Measurements from ENCODE around the gene KCNH6.

Gene KCNH6

DNA sequence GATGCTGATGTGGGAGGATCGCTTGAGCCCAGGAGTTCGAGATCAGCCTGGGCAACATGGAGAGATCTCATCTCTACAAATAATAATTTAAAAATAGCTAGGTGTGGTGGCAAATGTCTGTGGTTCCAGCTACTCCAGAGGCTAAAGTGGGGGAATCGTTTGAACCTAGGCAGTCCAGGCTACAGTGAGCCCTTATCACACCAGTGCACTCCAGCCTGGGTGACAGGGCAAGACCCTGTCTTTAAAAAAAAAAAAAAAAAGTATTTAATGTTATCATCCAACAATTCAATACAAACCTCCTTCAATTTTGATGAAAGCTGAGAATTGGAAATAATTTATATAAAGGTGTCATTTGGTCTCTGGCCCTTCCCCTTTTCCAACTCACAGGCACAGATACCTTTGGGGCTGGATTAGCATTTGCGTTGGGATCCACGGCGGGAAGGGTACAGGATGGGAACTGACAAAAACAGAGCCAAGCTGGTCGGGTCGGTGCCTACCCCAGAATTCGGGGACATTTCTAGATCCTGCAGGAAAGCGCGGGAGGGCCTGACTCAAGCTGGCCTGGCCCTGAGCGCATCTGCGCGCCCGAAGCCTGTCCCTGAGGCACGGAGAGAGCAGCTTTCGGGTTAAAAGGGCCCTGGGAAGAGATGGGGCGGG is 26.3 kb downstream of the KCNH6 start:
- DNase-seq: no peak

DNA sequence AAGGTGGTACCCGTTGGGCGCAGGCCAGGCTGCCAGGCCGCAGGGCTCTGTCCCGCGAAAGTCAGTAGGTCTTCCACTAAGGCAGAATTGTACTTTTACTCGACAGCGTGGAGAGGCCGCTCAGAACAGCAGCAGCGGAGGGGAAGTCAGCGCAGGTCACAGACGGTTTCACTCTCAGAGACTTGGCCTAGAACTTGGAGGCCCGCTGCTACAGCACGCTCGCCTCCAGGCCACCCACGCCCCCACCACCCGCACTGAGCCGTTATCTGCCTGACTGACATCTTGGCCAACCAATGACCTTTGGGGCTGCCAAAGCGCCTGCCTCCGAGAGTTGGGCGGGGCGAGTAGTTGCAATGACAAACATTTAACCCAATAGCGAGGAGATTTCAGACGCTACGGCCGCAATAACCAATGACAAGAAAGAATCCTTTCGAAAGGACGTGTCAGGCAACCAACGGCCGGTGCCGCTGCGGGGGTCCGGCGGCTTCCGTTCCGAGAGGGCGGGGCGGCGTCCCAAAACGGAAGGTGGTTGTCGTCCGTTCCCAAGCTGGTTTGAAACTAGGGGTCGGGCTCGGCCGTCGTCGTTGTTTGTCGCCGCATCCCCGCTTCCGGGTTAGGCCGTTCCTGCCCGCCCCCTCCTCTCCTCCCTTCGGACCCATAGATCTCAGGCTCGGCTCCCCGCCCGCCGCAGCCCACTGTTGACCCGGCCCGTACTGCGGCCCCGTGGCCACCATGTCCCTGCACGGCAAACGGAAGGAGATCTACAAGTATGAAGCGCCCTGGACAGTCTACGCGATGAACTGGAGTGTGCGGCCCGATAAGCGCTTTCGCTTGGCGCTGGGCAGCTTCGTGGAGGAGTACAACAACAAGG is 27.0 kb downstream of the KCNH6 start, which contains the start of gene DCAF7:
TSS of gene DCAF7 (plus strand) at position 532 of the 871 bp plus-strand sequence. CDS start at position 733, 201 bp downstream.
- peak within 1 kb of the TSS; percentile 97 to 98 for H3K4me3 Mint-ChIP-seq
- H3K4me1 Mint-ChIP-seq: peaks cover 35% of the 10 kb centered on the region
- H3K27ac Mint-ChIP-seq: peak within 1 kb of the TSS; percentile 98 to 99
- peak; percentile 98 for ATAC-seq
- H3K9me3 Mint-ChIP-seq: no peaks in the 10 kb centered on the region
- no peaks in the 10 kb centered on the region for H3K27me3 Mint-ChIP-seq
- DNase-seq: peak; percentile 100

More for the DNA sequence above, 26.3 kb downstream of the KCNH6 start:
- H3K4me1 Mint-ChIP-seq: peaks cover 28% of the 10 kb centered on the region
- peak overlapping the region; percentile 97 to 98 for H3K4me3 Mint-ChIP-seq
- H3K9me3 Mint-ChIP-seq: no peaks in the 10 kb centered on the region
- no peaks in the 10 kb centered on the region for H3K27me3 Mint-ChIP-seq
- H3K27ac Mint-ChIP-seq: peak overlapping the region; percentile 98 to 99
- peak; percentile 46 for ATAC-seq

DNA sequence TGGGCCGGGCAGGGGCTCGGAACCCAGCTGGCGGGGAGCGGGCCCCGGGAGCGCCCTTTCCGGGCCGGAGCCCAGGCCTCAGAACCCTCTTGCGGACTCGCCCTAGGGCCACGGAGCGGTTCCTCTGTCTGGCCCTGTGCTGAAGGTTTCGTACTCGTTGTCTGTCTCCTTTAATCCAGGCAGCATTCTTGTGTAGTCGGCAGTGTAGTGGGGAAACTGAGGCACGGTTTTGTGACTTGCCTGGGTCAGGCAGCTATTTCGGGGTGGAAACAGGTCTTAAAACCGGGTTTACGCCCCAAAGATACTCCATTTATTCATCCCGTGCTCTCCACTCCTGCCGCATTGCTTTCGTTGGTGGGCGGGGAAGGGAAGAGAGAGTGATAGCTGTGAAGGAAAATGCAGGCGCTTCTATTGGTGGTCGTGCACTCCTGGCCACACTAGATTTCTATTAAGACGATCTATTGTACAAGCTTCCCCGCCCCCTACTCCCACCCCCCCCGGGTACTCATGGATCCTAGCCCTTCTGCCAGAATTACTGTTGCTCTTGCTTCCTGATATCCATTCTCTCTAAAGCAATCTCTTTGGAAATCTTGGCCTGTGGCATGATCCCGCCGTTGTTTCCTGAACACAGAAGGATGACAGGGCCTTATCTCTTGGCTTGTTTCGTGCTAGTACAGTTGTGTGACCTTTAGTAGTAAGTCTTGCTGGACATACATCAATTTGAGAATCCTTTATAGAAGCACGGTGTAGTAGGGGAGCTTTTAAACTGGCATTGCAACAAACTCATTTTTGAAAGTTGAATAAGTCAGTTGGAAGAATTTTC is 27.9 kb downstream of the KCNH6 start:
- DNase-seq (no peak), ATAC-seq (peak; percentile 0)
- peak overlapping the region; percentile 98 to 99 for H3K27ac Mint-ChIP-seq
- peaks cover 44% of the 10 kb centered on the region for H3K4me1 Mint-ChIP-seq
- H3K27me3 Mint-ChIP-seq: no peaks in the 10 kb centered on the region
- H3K4me3 Mint-ChIP-seq: peak overlapping the region; percentile 97 to 98
- no peaks in the 10 kb centered on the region for H3K9me3 Mint-ChIP-seq

DNA sequence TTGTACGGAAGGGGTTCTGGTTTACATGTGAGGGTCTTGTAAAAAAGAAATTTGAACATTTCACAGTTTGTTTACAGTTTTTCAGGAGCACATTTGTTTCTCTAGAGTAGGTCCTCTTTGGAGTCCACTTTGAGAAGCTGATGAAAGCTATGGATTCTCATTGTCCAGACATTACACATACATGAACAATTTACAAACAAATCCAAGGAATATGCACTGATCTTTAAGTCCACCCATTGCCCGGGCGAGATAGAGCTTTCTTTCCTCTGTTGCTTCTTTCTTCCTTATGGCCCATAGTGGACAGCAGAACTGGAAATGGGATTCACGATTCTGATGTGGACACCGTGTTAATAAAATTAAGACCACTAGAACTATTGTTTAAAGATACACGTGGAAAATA is 29.1 kb downstream of the KCNH6 start:
- ATAC-seq (no peak), DNase-seq (no peak)
- Mint-ChIP-seq H3K4me1 (peaks cover 56% of the 10 kb centered on the region), H3K27ac (no peak overlapping the region), H3K27me3 (no peaks in the 10 kb centered on the region), H3K9me3 (peaks cover 0 to 5% of the 10 kb centered on the region in 2 donors), H3K4me3 (peak overlapping the region; percentile 97 to 98)

DNA sequence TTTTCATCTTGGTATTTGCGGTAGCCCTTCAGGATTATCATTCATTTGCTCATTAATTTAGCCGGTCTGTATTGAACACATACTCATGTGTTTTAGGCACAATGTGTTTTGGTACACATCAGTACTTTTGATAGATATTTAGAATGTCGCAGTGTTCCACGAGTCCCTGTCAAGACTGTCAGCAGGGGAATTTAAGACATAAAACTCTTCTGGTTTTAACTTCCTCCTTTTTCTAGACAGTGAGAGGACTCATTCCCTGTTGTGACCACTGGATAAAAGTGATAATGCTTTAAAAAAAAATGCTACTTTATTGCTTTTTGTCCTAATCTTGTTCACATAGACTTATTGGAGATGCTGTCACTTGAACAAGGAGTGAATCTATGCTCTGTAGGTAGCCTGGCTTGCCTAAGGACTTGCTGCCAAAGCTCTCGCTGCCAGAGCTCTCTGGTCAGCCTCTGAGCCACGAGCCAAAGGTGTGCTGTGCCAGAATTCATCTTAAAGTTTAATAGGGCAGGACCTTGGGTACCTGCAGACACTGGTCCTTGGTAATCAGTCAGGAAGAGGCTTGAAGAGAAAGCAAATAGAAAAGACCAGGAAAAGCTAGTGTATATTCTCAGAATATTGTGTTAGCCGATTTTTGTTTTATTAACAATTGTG is 32.5 kb downstream of the KCNH6 start:
- Mint-ChIP-seq H3K4me3 (peak overlapping the region in 1 of 2 donors; percentile 48), H3K4me1 (peaks cover 71% of the 10 kb centered on the region), H3K9me3 (peaks cover 0 to 7% of the 10 kb centered on the region in 2 donors), H3K27me3 (no peaks in the 10 kb centered on the region), H3K27ac (peak overlapping the region in 1 of 2 donors; percentile 54)
- no peak for DNase-seq
- no peak for ATAC-seq

DNA sequence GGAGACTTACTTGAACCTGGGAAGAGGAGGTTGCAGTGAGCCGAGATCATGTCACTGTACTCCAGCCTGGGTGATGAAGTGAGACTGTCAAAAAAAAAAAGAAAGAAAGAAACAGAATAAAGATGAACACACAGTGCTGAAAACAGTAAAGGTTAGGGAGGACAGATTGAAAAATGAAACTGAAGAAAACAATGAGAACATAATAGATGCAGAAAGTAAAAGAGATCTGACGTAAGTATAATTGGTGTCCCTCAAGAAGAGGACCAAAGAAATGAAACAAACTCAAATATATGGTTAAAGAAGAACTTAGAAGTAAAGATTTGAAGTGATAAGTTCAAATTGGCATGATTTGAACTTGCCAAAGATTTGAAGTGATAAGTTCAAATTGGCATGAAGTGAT is 34.3 kb downstream of the KCNH6 start:
- no peak for ATAC-seq
- no peak overlapping the region for H3K27ac Mint-ChIP-seq
- H3K4me3 Mint-ChIP-seq: no peak overlapping the region
- peaks cover 0 to 7% of the 10 kb centered on the region in 2 donors for H3K9me3 Mint-ChIP-seq
- H3K4me1 Mint-ChIP-seq: peaks cover 76% of the 10 kb centered on the region
- H3K27me3 Mint-ChIP-seq: no peaks in the 10 kb centered on the region
- no peak for DNase-seq

DNA sequence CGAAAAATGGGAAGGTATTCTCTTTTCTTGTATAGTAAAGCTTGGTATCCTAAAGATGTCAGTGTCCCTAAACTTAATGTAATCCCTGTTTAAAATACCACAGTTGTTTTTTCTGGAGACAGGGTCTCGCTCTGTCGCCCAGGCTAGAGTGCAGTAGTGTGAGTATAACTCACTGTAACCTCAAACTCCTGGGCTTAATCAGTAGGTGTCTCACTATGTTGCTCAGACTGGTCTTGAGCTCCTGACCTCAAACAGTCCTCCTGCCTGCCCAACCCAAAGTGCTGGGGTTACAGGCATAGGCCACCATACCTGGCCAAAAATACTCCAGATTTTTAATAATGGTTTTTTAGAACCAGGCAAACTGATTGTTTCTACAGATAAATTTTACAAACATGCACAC is 35.3 kb downstream of the KCNH6 start:
- Mint-ChIP-seq H3K27ac (peak overlapping the region in 1 of 2 donors; percentile 54), H3K4me1 (peaks cover 70% of the 10 kb centered on the region), H3K27me3 (no peaks in the 10 kb centered on the region), H3K9me3 (peaks cover 0 to 7% of the 10 kb centered on the region in 2 donors), H3K4me3 (no peak overlapping the region)
- ATAC-seq (no peak), DNase-seq (no peak)

DNA sequence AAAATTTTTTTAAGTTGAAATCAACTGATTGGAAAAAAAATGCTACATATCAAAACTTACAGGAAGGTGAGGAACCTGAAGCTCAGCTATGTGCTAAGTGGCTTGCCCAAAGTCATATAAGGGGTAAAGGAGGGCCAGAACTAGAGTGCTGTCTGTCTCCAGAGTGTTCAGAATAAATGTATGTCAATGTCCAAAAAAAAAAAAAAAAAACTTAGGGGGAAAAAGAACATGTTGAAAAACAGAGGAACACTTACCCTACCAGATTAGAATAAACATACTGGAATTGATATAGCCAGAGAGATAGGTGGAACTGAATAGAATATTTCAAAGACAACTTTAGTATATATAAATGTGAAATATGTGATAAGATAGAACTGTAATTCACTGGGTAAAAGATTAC is 38.7 kb downstream of the KCNH6 start:
- H3K4me3 Mint-ChIP-seq: no peak overlapping the region
- no peak overlapping the region for H3K27ac Mint-ChIP-seq
- peaks cover 0 to 6% of the 10 kb centered on the region in 2 donors for H3K9me3 Mint-ChIP-seq
- H3K27me3 Mint-ChIP-seq: no peaks in the 10 kb centered on the region
- ATAC-seq (no peak), DNase-seq (no peak)
- peaks cover 48% of the 10 kb centered on the region for H3K4me1 Mint-ChIP-seq

DNA sequence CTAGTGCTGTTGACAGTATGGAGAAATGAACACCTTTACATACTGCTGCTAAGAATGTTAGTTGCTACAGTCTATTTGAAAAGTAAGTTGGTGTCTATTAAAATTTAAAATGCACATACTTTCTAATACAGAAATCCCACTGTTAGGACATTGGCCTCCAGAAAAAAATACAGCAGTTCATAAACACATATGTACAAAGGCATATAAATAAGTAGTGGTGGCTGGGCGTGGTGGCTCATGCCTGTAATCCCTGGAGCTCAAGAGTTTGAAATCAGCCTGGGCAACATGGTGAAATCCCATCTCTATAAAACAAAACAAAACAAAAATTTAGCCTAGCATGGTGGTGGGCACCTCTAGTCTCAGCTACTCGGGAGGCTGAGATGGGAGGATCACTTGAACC is 40.2 kb downstream of the KCNH6 start:
- no peaks in the 10 kb centered on the region for H3K9me3 Mint-ChIP-seq
- ATAC-seq: no peak
- H3K4me1 Mint-ChIP-seq: peaks cover 42% of the 10 kb centered on the region
- DNase-seq: no peak
- no peak overlapping the region for H3K4me3 Mint-ChIP-seq
- no peaks in the 10 kb centered on the region for H3K27me3 Mint-ChIP-seq
- no peak overlapping the region for H3K27ac Mint-ChIP-seq

DNA sequence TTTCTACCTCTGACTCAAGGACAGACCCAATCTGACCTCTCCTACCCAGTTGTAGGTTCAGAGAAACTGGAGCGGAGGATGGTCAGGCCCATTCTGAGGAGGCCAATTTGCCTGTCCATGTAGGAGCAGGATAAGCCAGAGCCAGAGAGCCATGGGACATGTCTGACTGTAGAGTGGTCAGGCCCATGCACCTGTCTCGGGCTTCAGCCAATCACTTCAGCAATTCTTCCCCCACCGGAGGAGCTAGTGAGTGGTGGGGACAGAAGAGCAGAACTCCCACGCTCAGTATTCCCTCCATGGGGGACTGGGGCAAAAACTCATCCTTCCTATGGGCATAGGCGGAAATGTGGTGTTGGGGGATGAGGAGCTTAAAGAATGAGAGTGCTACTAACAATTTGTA is 41.4 kb downstream of the KCNH6 start:
- DNase-seq (no peak), ATAC-seq (no peak)
- no peaks in the 10 kb centered on the region for H3K27me3 Mint-ChIP-seq
- H3K9me3 Mint-ChIP-seq: no peaks in the 10 kb centered on the region
- H3K4me1 Mint-ChIP-seq: peaks cover 44% of the 10 kb centered on the region
- H3K27ac Mint-ChIP-seq: peak overlapping the region in 1 of 2 donors; percentile 76
- no peak overlapping the region for H3K4me3 Mint-ChIP-seq

DNA sequence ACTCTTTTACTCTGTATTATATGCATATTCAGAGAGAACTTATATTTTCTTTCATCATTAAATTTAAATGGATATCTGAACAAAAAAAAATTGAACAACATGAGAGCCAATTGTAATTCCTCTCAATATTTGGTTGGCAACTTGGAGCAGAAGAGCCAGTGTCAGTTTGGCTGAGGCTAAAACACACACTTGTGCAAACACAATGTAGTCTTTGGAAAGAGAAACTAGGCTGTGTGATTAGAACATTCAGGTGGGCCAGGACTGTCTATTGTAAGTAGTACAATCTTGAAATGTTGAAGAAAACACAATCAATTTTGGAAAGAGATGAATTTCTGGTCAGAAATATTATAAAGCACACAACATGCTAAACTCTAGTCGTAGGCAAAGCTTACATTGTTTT is 44.1 kb downstream of the KCNH6 start:
- no peak overlapping the region for H3K27ac Mint-ChIP-seq

DNA sequence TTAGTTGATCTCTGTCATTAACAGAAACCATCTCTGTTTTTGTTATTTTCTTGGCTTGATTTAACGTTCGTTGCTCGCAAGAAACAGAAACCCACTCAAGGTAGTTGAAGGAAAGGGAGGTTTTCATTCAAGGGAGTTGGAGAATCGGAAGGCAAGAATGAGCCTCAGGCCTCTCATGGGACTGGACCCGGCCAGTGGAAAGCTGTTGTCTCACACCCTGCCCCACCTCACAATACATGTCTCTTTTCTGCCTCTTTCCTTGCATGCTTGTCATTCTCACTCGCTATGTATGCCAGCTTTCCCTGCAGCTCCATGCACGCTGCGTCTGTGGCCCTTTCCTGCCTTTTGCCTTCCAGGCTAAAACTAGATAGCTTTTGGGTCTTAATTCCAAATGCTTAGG is 45.4 kb downstream of the KCNH6 start:
- H3K4me1 Mint-ChIP-seq: peaks cover 28% of the 10 kb centered on the region
- H3K9me3 Mint-ChIP-seq: no peaks in the 10 kb centered on the region
- ATAC-seq (no peak), DNase-seq (no peak)
- H3K4me3 Mint-ChIP-seq: no peak overlapping the region
- H3K27me3 Mint-ChIP-seq: no peaks in the 10 kb centered on the region
- no peak overlapping the region for H3K27ac Mint-ChIP-seq

More for the DNA sequence above, 44.1 kb downstream of the KCNH6 start:
- DNase-seq (no peak), ATAC-seq (no peak)
- Mint-ChIP-seq H3K4me3 (no peak overlapping the region), H3K27me3 (no peaks in the 10 kb centered on the region), H3K4me1 (peaks cover 31% of the 10 kb centered on the region), H3K9me3 (no peaks in the 10 kb centered on the region)

DNA sequence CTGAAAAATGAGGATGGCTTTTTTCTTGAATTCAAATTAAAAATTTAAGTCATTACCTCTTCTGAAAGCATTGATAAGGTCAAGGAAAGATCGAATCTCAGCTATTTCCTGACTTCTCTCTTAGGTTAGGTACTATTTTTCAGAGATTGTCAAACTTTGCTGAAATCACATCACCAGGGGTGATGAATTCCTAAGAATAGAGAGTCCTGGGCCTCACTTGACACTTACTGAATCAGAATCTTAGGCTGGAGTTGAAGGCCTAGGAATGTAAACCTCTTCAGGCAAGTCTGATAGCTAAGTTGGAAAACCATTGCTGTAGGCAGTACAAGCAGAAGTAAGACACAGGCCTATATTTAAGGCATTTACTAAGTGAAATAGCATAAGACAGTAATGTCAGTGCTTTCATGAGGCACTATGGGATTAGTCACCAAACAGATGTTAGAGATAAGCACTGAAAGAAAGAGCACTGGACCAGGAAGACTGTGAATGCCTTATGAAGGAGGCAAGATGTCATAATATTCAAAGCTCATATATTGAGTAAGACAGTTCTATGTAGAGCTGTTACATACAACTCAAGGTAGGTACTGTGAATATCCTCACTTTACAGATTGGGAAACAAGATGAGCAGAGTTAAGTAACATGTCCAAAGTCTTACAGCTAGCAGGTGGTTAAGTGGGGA is 48.6 kb downstream of the KCNH6 start:
- Mint-ChIP-seq H3K9me3 (no peaks in the 10 kb centered on the region), H3K27ac (no peak overlapping the region), H3K4me3 (no peak overlapping the region), H3K27me3 (no peaks in the 10 kb centered on the region), H3K4me1 (peaks cover 20% of the 10 kb centered on the region)
- DNase-seq: no peak
- no peak for ATAC-seq

DNA sequence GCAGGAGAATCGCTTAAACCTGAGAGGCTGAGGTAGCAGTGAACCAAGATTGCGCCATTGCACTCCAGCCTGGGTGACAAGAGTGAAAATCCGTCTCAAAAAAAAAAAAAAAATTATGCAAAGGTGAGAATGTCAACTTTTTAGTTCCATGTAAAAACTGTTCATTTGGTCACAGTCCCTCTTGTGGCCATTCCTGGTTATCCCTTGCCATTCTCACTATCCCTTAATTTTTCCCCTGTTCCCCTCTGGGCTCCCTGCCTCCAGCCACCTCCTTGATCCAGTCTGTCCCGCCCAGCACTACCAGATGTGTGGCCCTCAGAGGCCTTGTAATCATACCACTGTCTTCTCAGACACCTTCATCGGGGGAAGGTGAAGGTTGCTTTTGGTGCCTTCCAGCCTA is 50.5 kb downstream of the KCNH6 start:
- no peaks in the 10 kb centered on the region for H3K9me3 Mint-ChIP-seq
- DNase-seq: no peak
- no peaks in the 10 kb centered on the region for H3K27me3 Mint-ChIP-seq

More for the DNA sequence above, 50.5 kb downstream of the KCNH6 start:
- Mint-ChIP-seq H3K4me1 (peaks cover 9% of the 10 kb centered on the region), H3K27ac (peak overlapping the region in 1 of 2 donors; percentile 69), H3K4me3 (no peak overlapping the region)
- no peak for ATAC-seq

Data from stimulated activated naive CD8-positive, alpha-beta T cell treated with anti-CD3 and anti-CD28 coated beads, Interleukin-15, amount 100 ng/mL, for 72 hours (primary cell).